A549 (cell line): ENCODE results near the gene CCDC171.

Experiments
- BHLHE40 ChIP-seq: IDR thresholded peaks from 2 replicates; pipeline ENCODE4 v1.6.1; 2012; ENCODE audit warnings: low read depth, low read length, inconsistent platforms
- POLR2A ChIP-seq: IDR thresholded peaks from 2 replicates; pipeline ENCODE4 v1.6.1; 2012; ENCODE audit warnings: mild to moderate bottlenecking, low read length
- TF ChIP-seq, protein P1 (sequence below): fragments of >200 bp; sonication (Bioruptor Twin); formaldehyde crosslinking; IDR thresholded peaks from 3 replicates; pipeline ENCODE4 v1.5.1; 2016

DNA sequence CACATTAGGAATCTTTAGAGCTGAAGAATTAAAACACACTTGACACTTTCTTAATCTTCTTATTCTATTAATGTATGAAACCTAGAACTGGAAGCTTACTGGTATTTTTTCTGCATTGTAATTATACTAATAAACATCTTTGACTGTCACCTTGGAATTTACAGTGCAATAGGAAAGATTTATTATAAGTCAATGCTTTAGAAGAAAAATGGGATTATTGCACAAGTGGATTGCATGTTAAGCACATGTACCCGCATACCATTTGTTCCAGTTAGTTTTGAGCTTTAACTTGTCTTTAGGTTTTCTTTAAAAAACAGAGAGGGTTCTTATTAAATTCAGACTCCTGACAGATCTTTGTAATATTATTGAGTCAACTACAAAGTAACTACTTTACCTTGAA lies 278.5 kb downstream of the CCDC171 start:
- no peak for TF ChIP-seq BHLHE40
- TF ChIP-seq POLR2A = no peak
- TF ChIP-seq, protein P1, sequence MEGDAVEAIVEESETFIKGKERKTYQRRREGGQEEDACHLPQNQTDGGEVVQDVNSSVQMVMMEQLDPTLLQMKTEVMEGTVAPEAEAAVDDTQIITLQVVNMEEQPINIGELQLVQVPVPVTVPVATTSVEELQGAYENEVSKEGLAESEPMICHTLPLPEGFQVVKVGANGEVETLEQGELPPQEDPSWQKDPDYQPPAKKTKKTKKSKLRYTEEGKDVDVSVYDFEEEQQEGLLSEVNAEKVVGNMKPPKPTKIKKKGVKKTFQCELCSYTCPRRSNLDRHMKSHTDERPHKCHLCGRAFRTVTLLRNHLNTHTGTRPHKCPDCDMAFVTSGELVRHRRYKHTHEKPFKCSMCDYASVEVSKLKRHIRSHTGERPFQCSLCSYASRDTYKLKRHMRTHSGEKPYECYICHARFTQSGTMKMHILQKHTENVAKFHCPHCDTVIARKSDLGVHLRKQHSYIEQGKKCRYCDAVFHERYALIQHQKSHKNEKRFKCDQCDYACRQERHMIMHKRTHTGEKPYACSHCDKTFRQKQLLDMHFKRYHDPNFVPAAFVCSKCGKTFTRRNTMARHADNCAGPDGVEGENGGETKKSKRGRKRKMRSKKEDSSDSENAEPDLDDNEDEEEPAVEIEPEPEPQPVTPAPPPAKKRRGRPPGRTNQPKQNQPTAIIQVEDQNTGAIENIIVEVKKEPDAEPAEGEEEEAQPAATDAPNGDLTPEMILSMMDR = no peak
